ENCODE data around the gene LCLAT1.

LCLAT1 gene

DNA sequence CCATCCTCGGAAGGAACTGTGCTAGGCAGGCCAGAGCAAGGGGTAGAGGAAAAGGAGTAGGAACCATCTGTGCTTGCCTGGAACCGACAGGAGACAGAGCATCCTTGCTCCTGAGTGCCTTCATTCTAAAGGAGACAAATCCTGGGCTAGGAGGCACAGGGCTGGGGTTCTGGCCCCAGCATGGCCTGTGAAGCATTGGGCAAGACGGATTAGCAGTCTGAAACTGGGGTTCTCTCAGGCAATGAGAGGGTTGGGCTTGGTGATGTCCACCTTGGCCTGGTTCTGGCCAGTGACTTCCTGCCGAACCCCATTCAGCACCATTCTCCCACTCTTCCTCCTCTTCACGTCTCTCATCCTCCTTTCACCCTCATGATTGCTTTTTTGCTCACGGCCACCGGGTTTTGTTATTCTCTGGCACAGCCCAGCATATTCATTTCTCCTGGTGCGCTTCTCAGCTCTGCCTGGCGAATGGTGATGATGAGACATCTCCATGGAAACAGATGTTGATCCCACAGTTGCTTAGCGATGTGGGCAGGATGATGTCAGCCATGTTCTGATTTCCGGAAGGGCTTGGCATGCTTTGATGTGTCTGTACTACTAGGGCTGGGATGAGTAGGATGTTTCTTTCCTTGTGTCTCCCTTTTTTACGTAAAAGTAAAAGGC, 232.5 kb downstream of the LCLAT1 start:
- DNase-seq, result peak; percentile 41

DNA sequence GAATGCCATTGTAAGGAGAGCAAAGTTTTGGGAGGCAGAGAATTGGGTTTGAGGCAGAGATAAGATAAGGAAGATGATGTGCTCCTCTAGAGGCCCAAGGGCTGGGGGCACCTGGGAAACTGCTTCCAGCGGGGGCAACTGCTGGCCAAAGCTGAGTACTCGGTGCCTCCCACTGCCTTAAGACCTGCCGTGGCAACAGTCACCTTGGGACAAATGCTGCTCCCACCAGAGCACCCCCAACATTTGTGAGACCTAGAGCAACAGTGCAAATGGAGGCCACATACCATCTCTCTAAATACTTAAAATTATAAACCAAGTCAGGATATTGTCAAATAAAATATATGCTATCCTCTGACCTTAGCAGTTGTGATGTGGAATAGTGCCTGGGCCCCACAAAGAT, 233.1 kb downstream of the LCLAT1 start:
- DNase-seq, result peak; percentile 28

GRCh38 chr2:30681022-30681421, 234.0 kb downstream of the LCLAT1 start:
- peak; percentile 7 for DNase-seq

DNA sequence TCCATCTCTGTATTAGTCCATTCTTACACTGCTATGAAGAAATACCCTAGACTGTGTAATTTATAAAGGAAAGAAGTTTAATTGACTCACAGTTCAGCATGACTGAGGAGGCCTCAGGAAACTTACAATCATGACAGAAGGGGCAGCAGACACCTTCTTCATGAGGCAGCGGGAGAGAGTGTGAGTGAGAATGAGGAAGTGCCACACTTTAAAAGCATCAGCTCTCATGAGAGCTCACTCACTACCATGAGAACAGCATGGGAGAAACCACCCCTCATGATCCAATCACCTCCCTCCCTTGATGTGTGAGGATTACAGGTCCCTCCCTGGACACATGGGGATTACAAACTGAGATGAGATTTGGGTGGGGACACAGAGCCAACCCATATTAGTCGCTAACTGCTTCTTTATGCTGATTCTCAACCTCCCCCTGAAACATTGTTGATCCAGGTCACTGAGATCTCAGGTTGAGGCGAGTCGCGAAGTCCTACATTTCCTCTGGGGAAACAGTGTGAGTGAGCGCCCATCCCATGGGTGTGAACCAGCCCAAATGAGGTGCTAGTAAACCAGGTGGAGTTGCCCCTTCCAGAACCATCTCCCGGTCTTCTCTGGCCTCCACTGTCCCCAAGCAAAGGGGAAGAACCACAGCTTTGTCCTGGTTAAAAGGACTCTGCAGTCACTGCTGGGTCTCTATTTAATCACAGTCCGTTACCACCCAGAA, 236.3 kb downstream of the LCLAT1 start:
- peak; percentile 33 for DNase-seq

- peak; percentile 17 for DNase-seq
These were observed 237.0 kb downstream of the LCLAT1 start for GRCh38 chr2:30684026-30684425.

DNA sequence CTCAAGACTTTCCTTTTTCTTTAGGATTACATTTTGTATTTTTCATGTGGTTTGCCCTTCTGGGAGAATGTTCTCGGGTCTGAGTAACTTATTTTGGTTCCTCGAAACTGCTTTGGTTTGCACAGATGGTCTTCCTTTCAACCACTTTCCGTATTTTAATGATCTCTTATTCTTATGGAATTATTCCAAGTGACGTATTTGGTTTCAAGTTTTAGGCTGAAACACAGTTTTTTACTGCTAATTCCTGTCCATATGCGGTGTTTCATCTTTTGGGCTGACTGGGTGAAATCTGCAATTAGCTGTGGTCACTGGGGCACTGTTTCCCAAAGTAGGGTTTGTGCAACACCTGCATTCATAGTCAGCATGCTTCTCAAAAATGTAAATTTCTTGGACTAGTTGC, 237.5 kb downstream of the LCLAT1 start:
- no peak for DNase-seq

DNA sequence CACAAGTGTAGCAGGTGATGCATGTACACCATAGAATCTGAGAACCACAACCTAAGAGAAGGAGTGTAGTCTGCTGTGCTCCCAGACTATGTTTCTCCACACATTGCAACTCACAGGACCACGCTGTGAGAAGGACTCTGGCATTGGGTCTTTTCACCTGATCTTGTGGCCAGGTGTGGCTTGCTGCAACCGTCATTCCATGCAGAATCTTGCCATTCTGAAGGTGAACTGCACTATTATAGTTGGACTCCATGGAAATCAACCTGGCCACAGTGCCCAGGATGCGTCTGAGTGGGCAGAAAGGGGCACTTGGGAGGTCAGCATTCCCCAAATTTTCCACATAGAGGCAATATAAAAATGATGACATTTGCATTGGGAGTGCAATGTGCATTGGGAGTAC, 237.9 kb downstream of the LCLAT1 start:
- peak; percentile 12 for DNase-seq

- peak; percentile 49 for DNase-seq
These were observed 239.0 kb downstream of the LCLAT1 start for GRCh38 chr2:30686000-30686399.

- DNase-seq, result peak; percentile 15
These were observed 239.6 kb downstream of the LCLAT1 start for GRCh38 chr2:30686669-30687068.

GRCh38 chr2:30688956-30689401, 241.9 kb downstream of the LCLAT1 start:
- DNase-seq, result peak; percentile 44

DNA sequence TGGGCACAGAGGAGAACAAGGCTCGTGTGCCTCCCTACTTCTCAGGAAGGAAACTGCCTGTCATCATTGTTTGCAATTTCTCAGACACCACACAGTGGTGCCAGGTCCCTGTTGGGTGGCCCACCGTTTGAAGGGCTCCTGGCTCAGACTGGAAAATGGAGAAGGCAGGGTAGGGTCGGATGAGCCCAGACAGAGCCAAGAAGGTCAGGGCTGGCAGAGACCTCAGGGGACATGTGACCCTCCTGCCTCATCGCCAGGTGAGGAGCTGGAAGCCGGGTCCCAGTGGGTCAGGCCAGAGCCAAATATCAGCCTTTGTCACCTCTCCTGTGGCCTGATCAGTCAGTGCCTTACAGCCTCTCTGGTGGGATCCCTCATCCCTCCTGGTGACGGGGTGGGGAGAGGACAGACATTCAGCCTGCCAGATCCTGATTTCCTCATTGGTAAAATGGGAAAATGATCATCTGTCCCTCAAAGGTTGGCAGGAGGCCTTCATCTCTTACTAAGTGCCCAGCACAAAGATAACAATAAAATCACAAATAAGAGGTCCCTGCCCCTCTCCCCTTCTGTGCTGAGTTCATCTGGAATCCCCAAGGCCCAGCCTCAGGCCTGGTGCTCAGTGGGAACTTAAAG, 242.6 kb downstream of the LCLAT1 start:
- peak; percentile 30 for DNase-seq

DNA sequence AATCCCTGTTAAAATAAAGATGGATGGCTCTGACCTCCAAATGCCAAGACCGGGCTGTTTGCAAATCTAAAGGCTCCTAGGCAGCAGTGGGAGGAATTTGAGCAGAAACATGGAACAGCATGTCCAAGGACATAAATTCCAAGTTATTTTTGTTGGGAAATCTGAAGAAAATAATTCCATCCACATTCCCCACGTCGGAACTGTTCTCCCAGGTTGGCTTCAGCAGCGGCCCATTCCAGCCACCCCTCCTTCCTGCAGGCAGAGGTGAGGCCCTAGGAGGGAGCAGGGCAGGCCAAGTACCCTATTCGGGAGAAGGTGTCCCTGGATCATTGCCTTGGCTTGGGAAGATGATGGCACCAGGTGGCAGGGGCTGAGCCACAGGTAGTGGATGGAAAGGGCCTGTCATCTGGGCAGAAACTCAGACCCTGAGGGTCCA, 243.1 kb downstream of the LCLAT1 start:
- peak; percentile 12 for DNase-seq

DNA sequence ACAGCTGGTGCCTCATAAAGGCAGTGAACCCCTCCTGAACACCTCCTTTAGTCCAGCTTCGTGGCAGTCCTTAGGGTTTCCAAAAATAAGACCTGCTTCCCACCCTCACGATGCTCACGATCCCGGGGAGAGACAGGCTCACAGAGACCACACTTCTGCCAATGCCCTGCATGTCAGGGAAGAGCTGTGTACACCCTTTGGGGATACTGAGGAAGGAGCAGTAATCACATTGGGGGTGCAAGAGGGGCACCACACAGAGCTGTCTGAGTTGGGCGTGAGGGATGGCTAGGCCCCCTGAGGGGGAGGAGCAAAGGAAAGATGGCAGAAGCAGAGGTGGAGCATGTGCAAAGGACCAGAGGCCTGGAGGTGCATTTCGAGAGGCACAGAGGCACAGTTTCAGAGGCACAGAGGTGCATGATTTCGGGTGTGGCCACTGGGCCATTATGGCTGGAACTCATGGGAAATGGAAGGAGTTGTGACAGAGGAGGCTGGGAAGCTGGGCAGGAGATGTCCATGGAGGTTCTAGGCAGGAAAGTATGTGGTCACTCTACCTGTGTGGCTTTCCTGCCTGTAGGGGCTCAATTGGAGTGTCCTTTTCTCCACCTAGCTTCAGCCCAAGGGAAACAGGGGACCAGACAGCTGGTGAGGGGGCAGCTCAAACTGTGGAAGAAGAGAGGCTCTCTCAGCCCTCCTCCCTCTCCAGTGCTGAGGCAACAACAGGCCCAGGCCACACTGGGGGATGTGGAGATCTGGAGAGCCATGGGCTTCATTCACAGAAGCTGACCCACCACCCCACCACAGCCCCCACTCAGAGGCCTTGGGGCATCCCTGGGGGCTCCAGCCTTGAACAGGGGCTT, 244.3 kb downstream of the LCLAT1 start:
- DNase-seq, result peak; percentile 48

DNA sequence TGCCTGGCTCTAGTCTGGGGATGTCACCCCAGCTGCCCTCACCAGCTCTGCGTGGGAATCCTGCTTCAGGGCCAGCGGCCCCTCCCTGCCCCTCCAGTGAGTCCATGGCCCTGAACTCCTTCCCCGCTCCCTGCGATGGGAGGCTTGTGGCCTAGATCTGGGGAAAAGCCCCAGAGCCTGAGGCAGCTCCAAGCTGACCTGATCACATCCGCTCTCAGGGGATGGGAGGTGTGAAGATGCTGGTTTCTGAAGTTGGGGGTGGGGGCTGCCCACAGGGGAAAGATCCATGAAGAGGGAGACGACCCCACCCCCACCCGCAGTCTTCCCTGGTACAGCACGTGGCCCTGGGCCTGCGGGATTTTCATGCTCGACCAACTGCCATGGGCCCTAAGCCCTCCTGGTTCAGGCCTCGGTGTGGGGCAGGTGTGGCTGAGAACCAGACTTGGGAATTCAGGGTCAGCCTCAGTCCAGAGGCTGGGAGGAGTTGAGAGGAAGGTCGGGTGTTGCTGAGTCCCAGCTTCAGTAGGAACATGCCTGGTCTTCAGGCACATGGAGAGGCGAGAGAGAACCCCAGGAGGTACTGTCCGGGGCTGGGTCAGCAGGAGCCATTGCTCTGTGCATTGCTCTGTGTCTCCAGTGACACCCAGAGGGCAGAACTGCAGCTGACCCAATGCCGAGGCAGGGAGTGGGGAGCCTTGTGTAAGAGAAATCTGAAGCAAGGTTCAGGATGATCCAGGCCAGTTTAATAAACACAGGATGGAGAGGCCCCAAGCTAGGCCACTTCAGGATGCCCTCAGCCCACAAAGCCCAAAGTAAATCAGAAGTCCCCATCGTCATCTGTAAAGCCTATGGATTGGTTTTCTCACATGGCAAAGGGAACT, 245.1 kb downstream of the LCLAT1 start:
- DNase-seq, result peak; percentile 46

GRCh38 chr2:30692829-30693275, 245.8 kb downstream of the LCLAT1 start:
- peak; percentile 45 for DNase-seq
